NCI-H69 (cell line): ENCODE data around the gene PDF.
"Not testable (repeated sequence)": the region's sequence is repeated elsewhere in the genome, so short reads cannot be mapped to it uniquely, and the experiment has no call there.

Experiments
- DNase-seq: peaks from one replicate; lab custom pipeline; 2025; lab: John Stamatoyannopoulos, UW

Gene PDF

DNA sequence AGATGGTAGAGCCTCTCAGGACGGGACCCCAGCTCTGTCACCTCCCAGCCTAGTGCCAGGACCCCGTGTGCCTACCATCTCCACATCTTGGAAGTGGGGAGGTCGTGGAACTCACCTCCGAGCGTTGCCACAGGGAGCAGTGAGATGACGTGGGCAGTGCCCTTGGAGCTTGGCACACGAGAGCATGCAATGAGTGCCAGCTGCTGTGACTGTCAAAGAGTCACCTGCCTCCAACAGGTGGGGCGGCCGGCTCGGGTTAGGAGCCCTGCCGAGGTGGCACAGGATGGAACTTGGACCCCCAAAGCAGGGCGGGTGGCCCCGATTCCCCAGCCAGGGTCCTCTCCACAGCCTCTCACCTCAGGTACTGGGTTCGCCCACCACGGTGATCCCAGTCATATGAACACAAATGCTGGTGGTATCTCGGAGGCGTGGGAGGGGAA, 13.8 kb downstream of the PDF start:
- DNase-seq: no peak

GRCh38 chr16:69315486-69316311, 14.7 kb downstream of the PDF start:
- DNase-seq: no peak

- DNase-seq: no peak
Observed at GRCh38 chr16:69314534-69314933, 15.9 kb downstream of the PDF start.

DNA sequence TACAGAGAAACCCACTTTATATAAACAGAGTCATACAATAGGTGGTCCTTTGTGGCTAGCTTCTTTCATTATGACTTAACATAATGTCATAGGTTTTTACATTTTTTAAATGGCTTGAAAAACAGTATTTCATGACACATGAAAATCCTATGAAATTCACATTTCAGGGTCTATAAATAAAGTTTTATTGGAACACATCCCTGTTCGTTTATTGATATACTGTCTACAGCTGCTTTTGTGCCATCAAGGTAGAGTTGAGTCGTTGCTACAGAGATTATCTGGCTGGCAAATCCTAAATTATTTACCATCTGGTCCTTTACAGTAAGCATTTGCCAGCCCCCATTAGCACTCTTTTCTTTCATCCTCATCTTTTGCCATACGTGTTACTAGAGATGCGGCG, 16.9 kb downstream of the PDF start:
- DNase-seq: no peak

DNA sequence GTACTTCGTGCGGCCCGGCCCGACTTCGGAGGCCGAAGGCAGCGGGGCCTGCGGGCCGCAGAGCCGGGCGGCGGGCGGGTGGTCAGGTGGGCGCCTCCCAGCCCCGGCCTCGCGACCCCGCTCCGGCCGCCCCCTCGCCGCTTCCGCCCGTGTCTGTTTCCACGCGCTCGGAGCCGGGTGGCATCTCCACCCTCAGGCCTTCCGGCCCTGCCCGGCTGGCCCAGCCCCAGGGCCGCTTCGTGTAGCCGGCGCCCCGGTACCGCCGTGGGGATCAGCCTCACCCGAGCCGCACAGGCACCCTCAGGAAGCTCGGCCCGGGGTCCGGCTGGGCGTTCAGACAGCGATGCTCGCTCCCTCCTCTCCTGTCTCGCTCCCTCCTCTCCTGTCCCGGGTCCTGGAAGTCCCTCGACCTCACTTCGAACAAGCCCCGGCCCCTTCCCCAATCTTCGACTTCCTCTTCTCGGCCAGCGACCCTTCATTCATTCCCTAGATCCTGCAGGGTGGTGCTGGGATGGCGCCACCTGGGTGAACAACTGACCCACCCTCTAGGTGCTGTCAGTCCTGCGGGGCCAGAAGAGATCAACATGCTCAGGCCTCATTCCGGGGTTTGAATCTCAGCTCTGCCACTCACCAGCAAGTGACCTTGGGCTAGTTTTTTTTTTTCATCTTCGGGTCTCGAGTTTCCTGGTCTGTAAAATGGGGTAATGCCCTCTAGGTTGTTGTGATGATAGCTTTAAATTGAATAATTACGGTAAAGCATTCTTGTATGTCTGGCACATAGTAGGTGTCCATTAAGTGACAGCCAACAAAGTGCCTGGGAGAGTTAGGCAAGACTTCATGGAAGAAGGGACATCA, 18.6 kb downstream of the PDF start:
- DNase-seq: peak; percentile 34

- DNase-seq: peak; percentile 93
Observed at GRCh38 chr16:69310653-69311532, 19.5 kb downstream of the PDF start, which contains the start of gene VPS4A. VPS4A (plus strand) TSS chr16:69311350; CDS start chr16:69311512, 162 bp downstream.

- no peak for DNase-seq
Observed at GRCh38 chr16:69309316-69309715, 21.1 kb downstream of the PDF start.

DNA sequence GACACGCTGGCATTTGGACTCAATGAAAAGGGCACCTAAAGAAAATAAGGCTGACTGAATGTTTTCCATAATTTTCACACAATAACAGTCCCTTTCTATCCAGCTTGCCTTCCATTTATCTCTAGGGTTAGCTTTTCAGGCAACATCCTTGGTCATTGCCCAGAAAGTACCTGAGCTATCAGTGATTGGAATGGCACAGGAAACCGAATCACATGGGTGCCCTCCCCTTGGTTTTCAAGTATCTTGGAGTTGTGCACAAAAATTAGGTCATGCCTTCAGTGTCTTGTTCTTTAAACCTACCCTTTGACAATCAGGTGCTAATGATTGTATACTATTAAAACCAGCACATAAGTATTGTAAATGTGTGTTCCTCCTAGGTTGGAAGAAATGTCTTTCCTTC, 22.5 kb downstream of the PDF start:
- DNase-seq: no peak

DNA sequence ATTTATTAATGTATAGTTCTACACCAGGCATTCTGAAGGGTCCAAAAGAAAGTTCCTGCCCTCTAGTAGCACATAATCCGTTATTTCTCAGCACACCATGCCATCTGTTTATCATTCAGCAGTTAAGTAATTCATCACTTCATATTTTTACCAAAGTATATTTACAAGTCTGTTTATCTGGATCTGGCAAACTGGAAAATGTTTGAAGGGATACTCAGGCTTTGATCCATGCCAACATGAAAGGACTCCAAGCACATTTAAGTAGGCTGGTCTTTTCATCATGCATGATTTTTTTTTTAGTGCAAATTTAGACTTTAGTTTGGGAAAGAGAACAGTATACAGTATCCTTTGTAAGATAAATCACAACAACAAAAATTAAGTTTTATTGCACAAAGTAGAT, 23.3 kb downstream of the PDF start:
- DNase-seq: no peak

DNA sequence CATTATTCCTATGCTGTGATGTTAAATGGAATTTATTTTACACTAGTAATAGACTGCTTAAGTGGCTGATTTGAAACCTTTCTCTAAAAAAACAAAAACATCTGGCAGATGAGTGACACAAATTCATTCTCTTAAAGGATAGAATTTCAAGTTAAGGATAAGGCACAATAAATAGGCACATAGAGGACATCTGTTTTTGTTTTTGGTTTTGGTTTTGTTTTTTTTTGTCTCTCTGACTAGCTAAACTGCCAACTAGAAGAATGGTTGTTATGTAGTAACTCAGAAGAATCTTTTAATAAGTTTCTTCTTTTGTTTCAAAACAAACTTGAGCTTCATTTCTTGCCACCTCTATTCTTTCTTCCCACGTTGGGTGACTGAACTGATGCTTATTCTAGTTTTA, 24.4 kb downstream of the PDF start:
- no peak for DNase-seq

DNA sequence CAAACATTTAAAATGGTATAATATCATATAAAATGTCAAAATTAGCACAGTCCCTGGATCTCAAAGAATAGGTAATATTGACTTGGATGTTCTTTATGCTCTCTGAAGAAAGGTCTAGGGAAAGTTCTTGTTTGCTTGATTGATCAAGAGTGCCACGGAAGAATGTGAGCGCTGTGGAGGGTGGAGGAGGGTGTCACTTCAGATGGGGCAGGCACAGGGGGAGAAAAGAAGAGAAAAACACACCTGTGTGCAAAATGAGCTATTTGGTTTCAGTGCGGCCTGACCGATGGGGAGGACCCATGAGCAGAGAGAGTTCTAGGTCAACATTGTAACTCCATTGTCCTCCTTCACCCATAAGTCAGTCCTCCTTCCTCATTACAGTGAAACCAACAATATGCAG, 28.1 kb downstream of the PDF start:
- no peak for DNase-seq

DNA sequence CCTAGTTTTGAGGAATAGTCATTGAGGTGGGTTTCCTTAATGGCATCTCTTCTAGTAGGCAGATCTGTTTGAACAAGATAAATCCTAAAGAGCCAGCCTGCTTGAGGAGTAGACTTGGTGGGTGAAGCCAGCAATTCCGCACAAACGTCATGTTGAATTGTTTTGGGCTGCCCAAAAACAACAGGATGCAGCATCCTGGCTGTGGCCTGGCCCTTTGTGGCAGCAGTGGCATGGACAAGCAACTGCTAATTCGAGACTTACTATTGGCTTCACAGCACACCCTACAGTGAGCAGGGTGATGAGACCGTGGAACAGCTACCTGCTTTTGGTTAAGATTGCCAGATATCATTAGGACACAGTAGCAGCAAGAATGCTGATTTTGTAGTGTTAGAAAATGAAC, 28.5 kb downstream of the PDF start:
- no peak for DNase-seq

- no peak for DNase-seq
Observed at GRCh38 chr16:69301187-69301586, 29.2 kb downstream of the PDF start.

GRCh38 chr16:69298261-69298660, 32.1 kb downstream of the PDF start:
- no peak for DNase-seq

GRCh38 chr16:69296771-69297170, 33.6 kb downstream of the PDF start:
- not testable (repeated sequence) for DNase-seq

DNA sequence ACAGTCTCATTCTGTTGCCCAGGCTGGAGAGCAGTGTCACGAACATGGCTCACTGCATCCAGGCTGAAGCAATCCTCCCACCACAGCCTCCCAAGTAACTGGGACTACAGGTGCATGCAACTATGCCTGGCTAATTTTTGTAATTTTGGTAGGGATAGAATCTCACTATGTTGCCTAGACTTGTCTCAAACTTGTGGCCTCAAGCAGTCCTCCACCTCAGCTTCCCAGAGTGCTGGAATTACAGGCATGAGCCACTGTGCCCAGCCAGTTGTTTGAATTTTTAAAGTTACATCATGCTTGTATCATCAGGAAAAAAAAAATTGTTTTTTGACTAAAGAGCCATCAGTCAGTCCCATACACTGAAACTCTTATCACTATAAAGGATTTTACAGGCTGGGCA, 36.3 kb downstream of the PDF start:
- no peak for DNase-seq

DNA sequence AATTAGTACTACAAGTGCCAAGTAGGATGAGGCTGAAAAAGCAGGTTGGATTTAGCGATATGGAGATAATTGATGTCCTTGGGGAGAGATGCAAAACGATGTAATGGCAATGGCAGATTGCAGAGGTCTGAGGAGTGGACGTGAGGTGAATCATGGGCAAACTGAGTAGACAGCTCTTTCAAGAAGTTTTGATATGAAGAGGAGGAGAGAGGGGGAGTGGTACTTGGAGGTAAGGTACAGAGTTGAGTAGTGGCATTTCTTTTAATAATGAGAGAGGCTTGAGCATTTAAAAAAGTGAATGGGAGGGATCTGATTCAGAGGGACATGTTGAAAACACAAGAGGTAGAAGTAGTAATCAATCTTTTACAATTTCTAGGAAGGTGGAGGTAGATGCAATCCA, 37.0 kb downstream of the PDF start:
- no peak for DNase-seq

- DNase-seq: not testable (repeated sequence)
Observed at GRCh38 chr16:69291657-69292056, 38.7 kb downstream of the PDF start.

DNA sequence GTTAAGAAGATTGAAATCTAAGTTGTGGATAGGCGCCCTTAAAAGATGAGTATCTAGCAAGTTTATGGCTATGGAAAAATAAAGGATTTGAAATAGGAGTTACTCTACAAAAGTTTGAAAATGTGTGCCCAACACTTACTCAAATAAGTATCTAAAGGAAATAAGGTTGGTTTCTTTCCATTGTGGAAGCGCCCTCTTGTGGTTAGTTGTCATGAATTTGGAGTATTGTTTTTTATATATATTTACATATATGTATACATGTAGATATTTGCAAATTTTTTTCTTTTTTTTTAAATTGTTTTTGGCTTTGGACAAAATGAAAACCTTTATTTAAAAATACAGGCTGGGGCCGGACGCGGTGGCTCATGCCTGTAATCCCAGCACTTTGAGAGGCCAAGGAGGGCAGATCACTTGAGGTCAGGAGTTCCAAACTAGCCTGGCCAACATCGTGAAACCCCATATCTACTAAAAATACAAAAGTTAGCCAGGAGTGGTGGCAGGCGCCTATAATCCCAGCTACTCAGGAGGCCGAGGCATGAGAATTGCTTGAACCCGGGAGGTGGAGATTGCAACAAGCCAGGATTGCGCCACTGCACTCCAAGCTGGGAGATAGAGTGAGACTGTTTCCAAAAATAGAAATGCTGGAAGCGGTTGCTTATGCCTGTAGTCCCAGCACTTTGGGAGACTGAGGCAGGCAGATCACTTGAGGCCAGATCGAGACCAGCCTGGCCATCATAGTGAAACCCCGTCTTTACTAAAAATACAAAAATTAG, 43.3 kb downstream of the PDF start:
- peak; percentile 52 for DNase-seq

DNA sequence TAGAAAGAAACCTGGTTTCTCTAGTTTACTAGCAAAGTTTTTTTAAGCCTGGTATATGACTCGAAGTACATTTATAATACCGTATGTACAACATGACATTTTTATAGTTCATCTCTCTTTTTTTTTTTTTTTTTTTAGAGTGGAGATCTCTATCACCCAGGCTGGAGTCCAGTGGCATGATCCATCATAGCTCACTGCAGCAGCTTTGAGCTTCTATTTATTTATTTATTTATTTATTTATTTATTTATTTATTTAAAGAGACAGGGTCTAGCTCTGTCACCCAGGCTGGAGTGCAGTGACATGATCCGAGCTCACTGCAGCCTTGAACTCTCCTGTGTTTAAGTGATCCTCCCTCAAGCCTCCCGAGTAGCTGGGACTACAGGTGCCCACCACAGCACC, 45.1 kb downstream of the PDF start:
- no peak for DNase-seq

DNA sequence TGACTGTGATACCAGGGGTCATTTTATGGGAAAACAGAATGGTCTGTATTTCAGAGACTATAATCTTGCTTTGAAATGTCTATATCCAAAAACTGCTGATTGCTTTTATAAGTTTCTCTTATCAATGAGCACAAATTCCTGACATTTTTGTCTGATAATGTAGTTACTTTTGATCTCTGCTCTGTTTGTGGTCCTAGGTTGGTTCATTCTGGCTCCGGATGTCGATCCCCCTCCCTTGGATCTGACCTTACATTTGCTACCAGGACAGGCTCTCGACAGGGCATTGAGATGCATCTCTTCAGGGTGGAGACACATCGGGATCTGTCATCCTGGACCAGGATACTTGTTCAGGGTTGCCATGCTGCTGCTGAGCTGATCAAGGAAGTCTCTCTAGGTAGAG, 46.5 kb downstream of the PDF start:
- no peak for DNase-seq
